Trophoblast cell (in vitro differentiated cells and primary cell): ENCODE data around the gene NATD1.
A peak's percentile ranks its signal among the peaks of the same experiment; 100 is the strongest.

Experiments
- DNase-seq, 2 donors: peaks; one replicate each; pipeline ENCODE4 v3.0.0-alpha.2; 2016
- H2AFZ ChIP-seq: 2 replicates; pipeline ENCODE4 v1.6.1; 2013; ENCODE audit warnings: low read length, moderate library complexity, mild to moderate bottlenecking; ENCODE audit not compliant: insufficient read depth, poor library complexity
- H2AK5ac ChIP-seq: 2 replicates; pipeline ENCODE4 v1.6.1; 2013; ENCODE audit warnings: mild to moderate bottlenecking, low read length
- H2BK120ac ChIP-seq: 2 replicates; pipeline ENCODE4 v1.6.1; 2013; ENCODE audit warnings: low read length, mild to moderate bottlenecking, moderate library complexity; ENCODE audit not compliant: insufficient read depth, poor library complexity
- H2BK12ac ChIP-seq: 2 replicates; pipeline ENCODE4 v1.6.1; 2013; ENCODE audit warnings: mild to moderate bottlenecking, low read length, moderate library complexity
- H2BK5ac ChIP-seq: 2 replicates; pipeline ENCODE4 v1.6.1; 2013; ENCODE audit warnings: low read length, low read depth, moderate library complexity, mild to moderate bottlenecking; ENCODE audit not compliant: poor library complexity
- H3K14ac ChIP-seq: 2 replicates; pipeline ENCODE4 v1.6.1; 2013; ENCODE audit warnings: mild to moderate bottlenecking, low read length
- H3K18ac ChIP-seq: 2 replicates; pipeline ENCODE4 v1.6.1; 2013; ENCODE audit warnings: mild to moderate bottlenecking, low read length
- H3K23ac ChIP-seq: 2 replicates; pipeline ENCODE4 v1.6.1; 2013; ENCODE audit warnings: low read length
- H3K27ac ChIP-seq: 2 replicates; pipeline ENCODE4 v1.5.1; 2013; ENCODE audit warnings: low read depth, mild to moderate bottlenecking, inconsistent platforms, low read length, moderate library complexity
- H3K27me3 ChIP-seq: 2 replicates; pipeline ENCODE4 v1.6.1; 2013; ENCODE audit warnings: inconsistent platforms, mild to moderate bottlenecking, low read length, moderate library complexity; ENCODE audit not compliant: insufficient read depth
- H3K36me3 ChIP-seq, 2 experiments: 1 replicate in 1 of 2; 2 replicates in 1 of 2; pipeline ENCODE4 v1.6.1; 2013; ENCODE audit warnings: low read length in 2 of 2, mild to moderate bottlenecking in 2 of 2, moderate library complexity in 1 of 2; ENCODE audit not compliant: insufficient read depth in 2 of 2, control insufficient read depth in 1 of 2
- H3K4ac ChIP-seq: 2 replicates; pipeline ENCODE4 v1.6.1; 2013; ENCODE audit warnings: low read depth, mild to moderate bottlenecking, low read length, moderate library complexity
- H3K4me1 ChIP-seq, 2 experiments: 1 replicate in 1 of 2; 2 replicates in 1 of 2; pipeline ENCODE4 v1.6.1; 2013; ENCODE audit warnings: low read length in 2 of 2, mild to moderate bottlenecking in 2 of 2, moderate library complexity in 1 of 2; ENCODE audit not compliant: insufficient read depth in 2 of 2, control insufficient read depth in 1 of 2
- H3K4me2 ChIP-seq: 2 replicates; pipeline ENCODE4 v1.6.1; 2013; ENCODE audit warnings: inconsistent platforms, mild to moderate bottlenecking, low read length, moderate library complexity
- H3K4me3 ChIP-seq: 2 replicates; pipeline ENCODE4 v1.5.1; 2013; ENCODE audit warnings: mild to moderate bottlenecking, low read depth, low read length, inconsistent platforms
- H3K79me1 ChIP-seq: one replicate; pipeline ENCODE4 v1.6.1; 2013; ENCODE audit warnings: low read length
- H3K79me2 ChIP-seq: 2 replicates; pipeline ENCODE4 v1.6.1; 2013; ENCODE audit warnings: low read length, mild to moderate bottlenecking; ENCODE audit not compliant: control insufficient read depth, insufficient read depth, poor library complexity
- H3K9ac ChIP-seq: 2 replicates; pipeline ENCODE4 v1.6.1; 2013; ENCODE audit warnings: mild to moderate bottlenecking, low read length
- H3K9me3 ChIP-seq: 2 replicates; pipeline ENCODE4 v1.6.1; 2013; ENCODE audit warnings: low read depth, mild to moderate bottlenecking, control low read depth, inconsistent platforms, low read length; ENCODE audit not compliant: insufficient read depth
- H4K12ac ChIP-seq: 2 replicates; pipeline ENCODE4 v1.6.1; 2013; ENCODE audit warnings: low read depth, mild to moderate bottlenecking, low read length, moderate library complexity
- H4K8ac ChIP-seq: 2 replicates; pipeline ENCODE4 v1.6.1; 2013; ENCODE audit warnings: low read depth, mild to moderate bottlenecking, low read length, moderate library complexity
- H4K91ac ChIP-seq: one replicate; pipeline ENCODE4 v1.6.1; 2013; ENCODE audit warnings: low read depth, mild to moderate bottlenecking, low read length, moderate library complexity
- WGBS: extraction: QIAGEN DNeasy Blood & Tissue Kit; methylation state at CpG from one replicate; pipeline ENCODE4 v1.1.7; 2013; ENCODE audit warnings: missing lambda C conversion rate; ENCODE audit not compliant: insufficient read length, insufficient coverage; ENCODE audit errors: extremely low coverage; 5-methylcytosine and 5-hydroxymethylcytosine counted together

NATD1 gene

GRCh38 chr17:21246698-21247097 lies 6.5 kb downstream of the NATD1 start:
- no peak overlapping the region for H4K91ac ChIP-seq
- no peak overlapping the region for H2BK120ac ChIP-seq
- no peak overlapping the region for H3K4ac ChIP-seq
- H3K9ac ChIP-seq = no peak overlapping the region
- no peaks in the 10 kb centered on the region for H3K27me3 ChIP-seq
- peaks cover 3 to 8% of the 10 kb centered on the region in 2 experiments for H3K36me3 ChIP-seq
- H3K79me2 ChIP-seq = peaks cover 2% of the 10 kb centered on the region
- peaks cover 4% of the 10 kb centered on the region for H3K9me3 ChIP-seq
- no CpG with 5 or more reads among the region's 4 CpGs for WGBS
- H3K4me2 ChIP-seq = no peak overlapping the region
- no peak overlapping the region for H4K8ac ChIP-seq
- H2AK5ac ChIP-seq = no peak overlapping the region
- H3K4me3 ChIP-seq = no peak overlapping the region
- no peak overlapping the region for H2BK5ac ChIP-seq
- no peak for DNase-seq
- H2BK12ac ChIP-seq = no peak overlapping the region
- H3K79me1 ChIP-seq = peaks cover 12% of the 10 kb centered on the region
- H4K12ac ChIP-seq = no peak overlapping the region
- H3K14ac ChIP-seq = no peak overlapping the region
- peaks cover 33 to 35% of the 10 kb centered on the region in 2 experiments for H3K4me1 ChIP-seq
- no peak overlapping the region for H2AFZ ChIP-seq
- no peak overlapping the region for H3K23ac ChIP-seq
- no peak overlapping the region for H3K27ac ChIP-seq
- no peak overlapping the region for H3K18ac ChIP-seq

- H3K79me1 ChIP-seq = peaks cover 13% of the 10 kb centered on the region
- H4K8ac ChIP-seq = no peak overlapping the region
- no peak overlapping the region for H2BK120ac ChIP-seq
- H4K12ac ChIP-seq = no peak overlapping the region
- no peak overlapping the region for H3K18ac ChIP-seq
- H3K79me2 ChIP-seq = peaks cover 2% of the 10 kb centered on the region
- no peak overlapping the region for H3K4me2 ChIP-seq
- no peak overlapping the region for H4K91ac ChIP-seq
- H3K23ac ChIP-seq = no peak overlapping the region
- H2AK5ac ChIP-seq = no peak overlapping the region
- H2AFZ ChIP-seq = no peak overlapping the region
- H3K9ac ChIP-seq = no peak overlapping the region
- DNase-seq = no peak
- H3K4ac ChIP-seq = no peak overlapping the region
- no peak overlapping the region for H3K14ac ChIP-seq
- peaks cover 34 to 39% of the 10 kb centered on the region in 2 experiments for H3K4me1 ChIP-seq
- no CpG with 5 or more reads among the region's 9 CpGs for WGBS
- H2BK12ac ChIP-seq = no peak overlapping the region
- H3K9me3 ChIP-seq = peaks cover 4% of the 10 kb centered on the region
- H3K36me3 ChIP-seq = peaks cover 3 to 6% of the 10 kb centered on the region in 2 experiments
- no peak overlapping the region for H3K27ac ChIP-seq
- H2BK5ac ChIP-seq = no peak overlapping the region
- no peak overlapping the region for H3K4me3 ChIP-seq
- H3K27me3 ChIP-seq = no peaks in the 10 kb centered on the region
Observed at GRCh38 chr17:21245639-21246084, 7.5 kb downstream of the NATD1 start.

GRCh38 chr17:21243516-21244303 lies 9.5 kb downstream of the NATD1 start:
- peak overlapping the region; percentile 14 for H3K4me2 ChIP-seq

GRCh38 chr17:21242780-21243515 lies 10.3 kb downstream of the NATD1 start:
- no peak overlapping the region for H3K9ac ChIP-seq
- H2BK120ac ChIP-seq = peak overlapping the region; percentile 57
- no peak for DNase-seq
- H2AK5ac ChIP-seq = peak overlapping the region; percentile 27
- peak overlapping the region; percentile 55 for H3K14ac ChIP-seq
- H3K27ac ChIP-seq = peak overlapping the region; percentile 35
- H4K8ac ChIP-seq = peak overlapping the region; percentile 37
- no peak overlapping the region for H3K4me3 ChIP-seq
- no peak overlapping the region for H3K4me2 ChIP-seq
- H3K36me3 ChIP-seq = peaks cover 3 to 6% of the 10 kb centered on the region in 2 experiments
- WGBS = no CpG with 5 or more reads among the region's 26 CpGs
- peaks cover 4% of the 10 kb centered on the region for H3K9me3 ChIP-seq
- no peak overlapping the region for H2AFZ ChIP-seq
- peak overlapping the region; percentile 31 for H4K12ac ChIP-seq
- peaks cover 43 to 44% of the 10 kb centered on the region in 2 experiments for H3K4me1 ChIP-seq
- H3K18ac ChIP-seq = peak overlapping the region; percentile 79
- no peaks in the 10 kb centered on the region for H3K27me3 ChIP-seq
- peaks cover 14% of the 10 kb centered on the region for H3K79me1 ChIP-seq
- peaks cover 2% of the 10 kb centered on the region for H3K79me2 ChIP-seq
- peak overlapping the region; percentile 47 for H2BK5ac ChIP-seq
- H3K4ac ChIP-seq = peak overlapping the region; percentile 8
- H2BK12ac ChIP-seq = peak overlapping the region; percentile 51
- no peak overlapping the region for H3K23ac ChIP-seq
- peak overlapping the region; percentile 73 for H4K91ac ChIP-seq

More at GRCh38 chr17:21243516-21244303, 9.5 kb downstream of the NATD1 start:
- Histone ChIP-seq H3K79me2 (peaks cover 2% of the 10 kb centered on the region), H3K79me1 (peaks cover 14% of the 10 kb centered on the region), H3K23ac (no peak overlapping the region), H2AFZ (no peak overlapping the region), H3K14ac (peak overlapping the region; percentile 40), H4K91ac (peak overlapping the region; percentile 73), H3K4me1 (peaks cover 43 to 44% of the 10 kb centered on the region in 2 experiments), H2BK120ac (peak overlapping the region; percentile 57), H3K9ac (no peak overlapping the region), H2AK5ac (peak overlapping the region; percentile 51), H3K4me3 (no peak overlapping the region), H2BK12ac (peak overlapping the region; percentile 72), H3K27me3 (no peaks in the 10 kb centered on the region), H4K12ac (peak overlapping the region; percentile 31), H3K18ac (peak overlapping the region; percentile 79), H3K27ac (peak overlapping the region; percentile 35), H4K8ac (peak overlapping the region; percentile 37), H2BK5ac (peak overlapping the region; percentile 47), H3K4ac (no peak overlapping the region), H3K36me3 (peaks cover 3 to 6% of the 10 kb centered on the region in 2 experiments), H3K9me3 (peaks cover 4% of the 10 kb centered on the region)
- no CpG with 5 or more reads among the region's 23 CpGs for WGBS
- peak in 1 of 2 donors; percentile 18 for DNase-seq
